Measurements from ENCODE around the gene PRR12.
A peak's percentile ranks its signal among the peaks of the same experiment; 100 is the strongest.
"Not testable (repeated sequence)": the region's sequence is repeated elsewhere in the genome, so short reads cannot be mapped to it uniquely, and the experiment has no call there.

PRR12 gene

GRCh38 chr19:49593233-49594113 is 2.5 kb downstream of the PRR12 start:
- DNase-seq = peak; percentile 98

GRCh38 chr19:49594157-49594992 is 3.4 kb downstream of the PRR12 start:
- no peak for DNase-seq

GRCh38 chr19:49594993-49595818 is 4.2 kb downstream of the PRR12 start:
- DNase-seq = no peak

- no peak for DNase-seq
Observed at GRCh38 chr19:49595819-49596404, 4.9 kb downstream of the PRR12 start.

GRCh38 chr19:49596407-49596806 is 5.4 kb downstream of the PRR12 start:
- DNase-seq = no peak

- no peak for DNase-seq
Observed at GRCh38 chr19:49596954-49597702, 6.1 kb downstream of the PRR12 start.

GRCh38 chr19:49597703-49597974 is 6.7 kb downstream of the PRR12 start:
- no peak for DNase-seq

GRCh38 chr19:49599378-49600295 is 8.7 kb downstream of the PRR12 start:
- no peak for DNase-seq

- DNase-seq = no peak
Observed at GRCh38 chr19:49601482-49602038, 10.6 kb downstream of the PRR12 start.

GRCh38 chr19:49602806-49603205 is 11.8 kb downstream of the PRR12 start:
- DNase-seq = no peak

- no peak for DNase-seq
Observed at GRCh38 chr19:49605605-49606004, 14.6 kb downstream of the PRR12 start.

GRCh38 chr19:49609499-49610092 is 18.6 kb downstream of the PRR12 start:
- no peak for DNase-seq

GRCh38 chr19:49613374-49613773 is 22.4 kb downstream of the PRR12 start:
- no peak for DNase-seq

- no peak for DNase-seq
Observed at GRCh38 chr19:49614096-49614833, 23.3 kb downstream of the PRR12 start.

- DNase-seq = no peak
Observed at GRCh38 chr19:49615861-49616260, 24.9 kb downstream of the PRR12 start.

- no peak for DNase-seq
Observed at GRCh38 chr19:49616532-49616931, 25.6 kb downstream of the PRR12 start.

GRCh38 chr19:49616945-49617344 is 26.0 kb downstream of the PRR12 start:
- no peak for DNase-seq

- DNase-seq = not testable (repeated sequence)
Observed at GRCh38 chr19:49617860-49618259, 26.9 kb downstream of the PRR12 start.

Data from NCI-H82 (cell line).